ENCODE data around the gene CALCB. TPM values are rescaled to one million over a fixed set of nuclear protein-coding genes. Genes with fewer than 3 reads are reported as not detected.
A peak's percentile ranks its signal among the peaks of the same experiment; 100 is the strongest.
"Not testable (repeated sequence)": the region's sequence is repeated elsewhere in the genome, so short reads cannot be mapped to it uniquely, and the experiment has no call there.

Gene CALCB
- total RNA-seq, 6 experiments from 2014 or later, result 0.12 to 0.86 (median 0.29) TPM; not detected in 1

GRCh38 chr11:15034687-15035267 lies 38.6 kb upstream of the CALCB start:
- H3K4me3 ChIP-seq, result no peak overlapping the region
- intact Hi-C loops (cut with DNase I), result no loop called here
- DNase-seq (no peak), ATAC-seq (peak in 1 of 4 donors; percentile 19)
- H3K4me1 ChIP-seq, result no peaks in the 10 kb centered on the region
- no peaks in the 10 kb centered on the region for H3K9me3 ChIP-seq
- no peak overlapping the region for H3K27ac ChIP-seq
- WGBS (ENCODE audit: insufficient coverage, low coverage, low lambda C conversion rate, missing lambda C conversion rate), result 70% methylated on average over 2 of the region's 5 CpGs
- TF ChIP-seq CTCF (IDR thresholded peaks at IDR 0.05), result no peak
- no peak for TF ChIP-seq POLR2A (IDR thresholded peaks at IDR 0.05)
- no peaks in the 10 kb centered on the region for H3K27me3 ChIP-seq
- no peaks in the 10 kb centered on the region for H3K36me3 ChIP-seq

GRCh38 chr11:15035283-15035682 lies 38.1 kb upstream of the CALCB start:
- H3K27me3 ChIP-seq, result no peaks in the 10 kb centered on the region
- H3K36me3 ChIP-seq, result no peaks in the 10 kb centered on the region
- intact Hi-C loops (cut with DNase I), result no loop called here
- 32% methylated on average over 6 of the region's 12 CpGs for WGBS (ENCODE audit: insufficient coverage, low coverage, low lambda C conversion rate, missing lambda C conversion rate)
- TF ChIP-seq CTCF (IDR thresholded peaks at IDR 0.05) (no peak), POLR2A (IDR thresholded peaks at IDR 0.05) (no peak)
- H3K9me3 ChIP-seq, result no peaks in the 10 kb centered on the region
- no peak for ATAC-seq
- H3K4me3 ChIP-seq, result no peak overlapping the region
- DNase-seq, result no peak
- no peak overlapping the region for H3K27ac ChIP-seq
- H3K4me1 ChIP-seq, result no peaks in the 10 kb centered on the region

GRCh38 chr11:15038963-15039362 lies 34.4 kb upstream of the CALCB start:
- intact Hi-C loops (cut with DNase I), result no loop called here
- H3K27me3 ChIP-seq, result no peaks in the 10 kb centered on the region
- H3K4me1 ChIP-seq, result no peaks in the 10 kb centered on the region
- no peak for ATAC-seq
- H3K4me3 ChIP-seq, result no peak overlapping the region
- no peaks in the 10 kb centered on the region for H3K36me3 ChIP-seq
- WGBS (ENCODE audit: insufficient coverage, low coverage, low lambda C conversion rate, missing lambda C conversion rate), result no CpG with 5 or more reads among the region's 2 CpGs
- no peak for DNase-seq
- H3K27ac ChIP-seq, result no peak overlapping the region
- TF ChIP-seq CTCF (IDR thresholded peaks at IDR 0.05) (no peak), POLR2A (IDR thresholded peaks at IDR 0.05) (no peak)
- H3K9me3 ChIP-seq, result no peaks in the 10 kb centered on the region

GRCh38 chr11:15045209-15045608 lies 28.2 kb upstream of the CALCB start:
- Histone ChIP-seq H3K9me3 (no peaks in the 10 kb centered on the region), H3K36me3 (no peaks in the 10 kb centered on the region), H3K27me3 (no peaks in the 10 kb centered on the region), H3K4me3 (no peak overlapping the region), H3K27ac (no peak overlapping the region), H3K4me1 (no peaks in the 10 kb centered on the region)
- DNase-seq, result no peak
- intact Hi-C loops (cut with DNase I), result no loop called here
- ATAC-seq, result no peak
- TF ChIP-seq CTCF (IDR thresholded peaks at IDR 0.05), result no peak
- TF ChIP-seq POLR2A (IDR thresholded peaks at IDR 0.05), result no peak

- Histone ChIP-seq H3K27ac (no peak overlapping the region), H3K4me3 (no peak overlapping the region), H3K27me3 (no peaks in the 10 kb centered on the region), H3K36me3 (no peaks in the 10 kb centered on the region), H3K4me1 (no peaks in the 10 kb centered on the region), H3K9me3 (no peaks in the 10 kb centered on the region)
- no peak for DNase-seq
- intact Hi-C loops (cut with DNase I), result no loop called here
- 85% methylated on average over 2 of the region's 2 CpGs for WGBS (ENCODE audit: insufficient coverage, low coverage, low lambda C conversion rate, missing lambda C conversion rate)
- TF ChIP-seq POLR2A (IDR thresholded peaks at IDR 0.05) (no peak), CTCF (IDR thresholded peaks at IDR 0.05) (no peak)
- no peak for ATAC-seq
Observed at GRCh38 chr11:15045891-15046290, 27.5 kb upstream of the CALCB start.

GRCh38 chr11:15046673-15047072 lies 26.7 kb upstream of the CALCB start:
- WGBS (ENCODE audit: insufficient coverage, low coverage, low lambda C conversion rate, missing lambda C conversion rate), result 57% methylated on average over 1 of the region's 3 CpGs
- H3K4me1 ChIP-seq; ATAC-seq; H3K9me3 ChIP-seq; H3K27me3 ChIP-seq; intact Hi-C loops (cut with DNase I); DNase-seq; H3K4me3 ChIP-seq; H3K27ac ChIP-seq; H3K36me3 ChIP-seq: not testable (repeated sequence)
